GM23248 (cell line): ENCODE measurements around the gene PEAK1.

Experiments
- EZH2 ChIP-seq: fragments of 200-600 bp; sonication (generic); IDR thresholded peaks from 2 replicates; pipeline ENCODE4 v1.6.1; 2018; ENCODE audit warnings: antibody characterized with exemption, mild to moderate bottlenecking; ENCODE audit not compliant: insufficient read depth, poor library complexity, severe bottlenecking
- EZH2phosphoT487 ChIP-seq: fragments of 200-600 bp; sonication (generic); IDR thresholded peaks from 2 replicates; pipeline ENCODE4 v1.6.1; 2018; ENCODE audit warnings: antibody characterized with exemption, moderate library complexity, mild to moderate bottlenecking, low read depth; ENCODE audit not compliant: insufficient read depth

DNA sequence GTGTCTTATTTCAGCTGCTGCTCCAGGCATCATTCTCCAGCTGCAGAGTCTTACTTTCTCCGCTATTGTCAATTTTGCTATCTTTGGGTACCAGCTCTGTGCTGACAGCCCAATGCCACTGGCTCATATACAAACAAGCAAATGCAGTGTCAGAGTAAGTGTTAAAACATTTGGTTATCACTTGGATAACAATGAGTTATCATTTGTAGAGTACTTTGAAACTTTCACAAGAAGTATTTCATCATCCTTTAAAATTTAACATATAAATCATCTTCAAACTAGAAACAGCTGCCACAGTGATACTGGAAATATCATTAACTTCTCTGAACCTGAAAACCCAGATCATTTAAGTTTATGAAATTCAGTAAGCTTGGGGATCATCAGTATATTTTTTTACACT is 362.8 kb downstream of the PEAK1 start:
- no peak for TF ChIP-seq EZH2phosphoT487
- TF ChIP-seq EZH2 = no peak
